ENCODE data around the gene FGF21.

Gene FGF21

GRCh38 chr19:48793271-48793670, 37.9 kb downstream of the FGF21 start (continued):
- TF ChIP-seq ZBTB11 (tag by site-specific recombination; conservative IDR thresholded peaks at IDR 0.05; ENCODE audit: low read depth), result no peak
- TF ChIP-seq ZNF521 (tag by site-specific recombination; IDR thresholded peaks at IDR 0.05), result no peak
- no peak for TF ChIP-seq ZNF830 (tag by site-specific recombination; IDR thresholded peaks at IDR 0.05; ENCODE audit: low read depth)
- no peak for TF ChIP-seq ZSCAN23 (tag by site-specific recombination; IDR thresholded peaks at IDR 0.05)
- no peak for TF ChIP-seq ZBTB1 (tag by site-specific recombination; IDR thresholded peaks at IDR 0.05)
- TF ChIP-seq ZNF585B (tag by site-specific recombination; IDR thresholded peaks at IDR 0.05), result no peak
- no peak for TF ChIP-seq ZNF302 (tag by site-specific recombination; IDR thresholded peaks at IDR 0.05; ENCODE audit: low read depth)
- no peak for TF ChIP-seq ZNF560 (tag by site-specific recombination; IDR thresholded peaks at IDR 0.05; ENCODE audit: borderline replicate concordance)

GRCh38 chr19:48794291-48794690, 39.0 kb downstream of the FGF21 start:
- no peak overlapping the region for H3K27ac ChIP-seq (ENCODE audit: extremely low read depth, low read depth, low read length)
- POLR2A ChIA-PET, result interaction anchor here (0.5 to 2.7 kb wide), 3 partner anchors 16 to 161 kb away, joined by 3 to 28 read pairs (median 3); partner anchors contain the start of gene BCAT2
- H3K4me1 ChIP-seq (ENCODE audit: control insufficient read depth, insufficient read depth, low read length), result no peaks in the 10 kb centered on the region
- H3K36me3 ChIP-seq (ENCODE audit: control insufficient read depth in 2 of 2, insufficient read depth in 1 of 2, low read length in 2 of 2), result peaks cover 0 to 6% of the 10 kb centered on the region in 2 experiments; a peak in 2 of 3 replicates
- H3K4me3 ChIP-seq (ENCODE audit: low read depth, low read length), result no peak overlapping the region
- peak; percentile 92 for TF ChIP-seq ZNF121 (tag by site-specific recombination; IDR thresholded peaks at IDR 0.05)
- TF ChIP-seq ZNF280D (tag by site-specific recombination; IDR thresholded peaks at IDR 0.05), result no peak
- CTCF ChIA-PET, result interaction anchor here (0.6 to 3.7 kb wide), 12 partner anchors 8 to 687 kb away, joined by 3 to 101 read pairs (median 6); partner anchors contain the start of gene HSD17B14
- no peaks in the 10 kb centered on the region for H3K9me3 ChIP-seq (ENCODE audit: control insufficient read depth, insufficient read depth, low read depth, low read length)

DNA sequence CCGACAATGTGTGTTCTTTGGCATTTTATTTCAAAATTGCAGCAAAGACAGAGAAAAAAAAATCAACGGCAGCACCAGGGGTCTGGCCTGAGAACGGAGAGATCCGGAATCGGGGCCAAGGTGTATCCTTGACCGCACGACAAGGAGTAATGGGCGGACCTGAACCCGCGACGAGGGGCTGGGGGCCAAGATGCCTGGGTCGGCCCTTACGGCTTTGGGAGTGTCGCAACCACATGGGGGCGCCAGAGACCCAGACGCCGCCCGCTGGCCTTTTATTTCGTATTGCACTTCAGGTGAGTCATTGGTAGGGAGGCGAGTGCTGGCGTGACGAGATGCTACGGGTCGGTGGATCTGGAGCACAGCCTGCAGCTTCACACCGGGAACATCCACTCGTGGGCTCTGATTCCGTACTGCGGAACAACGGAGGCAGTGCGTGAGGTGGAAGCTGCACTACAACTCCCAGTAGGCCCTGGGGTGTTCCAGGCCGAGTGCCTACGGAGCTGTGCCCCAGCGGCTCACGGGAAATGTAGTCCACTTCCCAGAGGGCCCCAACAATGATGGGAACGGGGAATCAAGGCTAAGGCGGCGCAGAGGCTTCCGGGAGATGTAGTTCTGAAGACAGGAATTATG, 39.8 kb downstream of the FGF21 start:
- CTCF ChIA-PET, result interaction anchor here (0.6 to 3.7 kb wide), 47 partner anchors 8 to 1567 kb away, joined by 3 to 101 read pairs (median 4); partner anchors contain the start of genes BCAT2, CA11, FGF21 and FUT1
- no peaks in the 10 kb centered on the region for H3K4me1 ChIP-seq (ENCODE audit: control insufficient read depth, insufficient read depth, low read length)
- H3K36me3 ChIP-seq (ENCODE audit: control insufficient read depth in 2 of 2, insufficient read depth in 1 of 2, low read length in 2 of 2), result peaks cover 0 to 8% of the 10 kb centered on the region in 2 experiments; a peak in 2 of 3 replicates
- POLR2A ChIA-PET, result interaction anchor here (0.6 to 2.7 kb wide), 11 partner anchors 12 to 354 kb away, joined by 3 to 28 read pairs (median 5); partner anchors contain the start of genes BCAT2, CA11, GYS1 and HSD17B14
- peak overlapping the region; percentile 54 for H3K4me3 ChIP-seq (ENCODE audit: low read depth, low read length)
- no peak overlapping the region; the same call in 1 of the 2 replicates for H3K27ac ChIP-seq (ENCODE audit: extremely low read depth, low read depth, low read length)
- H3K9me3 ChIP-seq (ENCODE audit: control insufficient read depth, insufficient read depth, low read depth, low read length), result no peaks in the 10 kb centered on the region
- TF ChIP-seq BCL6B (tag by site-specific recombination; IDR thresholded peaks at IDR 0.05) (no peak), BCL11B (tag by site-specific recombination; IDR thresholded peaks at IDR 0.05; ENCODE audit: low read depth) (no peak; the same call in 1 of the 2 replicates), ZNF549 (tag by site-specific recombination; IDR thresholded peaks at IDR 0.05) (no peak), ZNF433 (tag by site-specific recombination; IDR thresholded peaks at IDR 0.05; ENCODE audit: low read depth) (no peak), ZNF23 (tag by site-specific recombination; IDR thresholded peaks at IDR 0.05; ENCODE audit: borderline replicate concordance) (no peak), ZNF335 (tag by site-specific recombination; conservative IDR thresholded peaks at IDR 0.05) (peak; percentile 100), EGR2 (tag by site-specific recombination; IDR thresholded peaks at IDR 0.05; ENCODE audit: low read depth) (no peak)
- TF ChIP-seq, protein P1, sequence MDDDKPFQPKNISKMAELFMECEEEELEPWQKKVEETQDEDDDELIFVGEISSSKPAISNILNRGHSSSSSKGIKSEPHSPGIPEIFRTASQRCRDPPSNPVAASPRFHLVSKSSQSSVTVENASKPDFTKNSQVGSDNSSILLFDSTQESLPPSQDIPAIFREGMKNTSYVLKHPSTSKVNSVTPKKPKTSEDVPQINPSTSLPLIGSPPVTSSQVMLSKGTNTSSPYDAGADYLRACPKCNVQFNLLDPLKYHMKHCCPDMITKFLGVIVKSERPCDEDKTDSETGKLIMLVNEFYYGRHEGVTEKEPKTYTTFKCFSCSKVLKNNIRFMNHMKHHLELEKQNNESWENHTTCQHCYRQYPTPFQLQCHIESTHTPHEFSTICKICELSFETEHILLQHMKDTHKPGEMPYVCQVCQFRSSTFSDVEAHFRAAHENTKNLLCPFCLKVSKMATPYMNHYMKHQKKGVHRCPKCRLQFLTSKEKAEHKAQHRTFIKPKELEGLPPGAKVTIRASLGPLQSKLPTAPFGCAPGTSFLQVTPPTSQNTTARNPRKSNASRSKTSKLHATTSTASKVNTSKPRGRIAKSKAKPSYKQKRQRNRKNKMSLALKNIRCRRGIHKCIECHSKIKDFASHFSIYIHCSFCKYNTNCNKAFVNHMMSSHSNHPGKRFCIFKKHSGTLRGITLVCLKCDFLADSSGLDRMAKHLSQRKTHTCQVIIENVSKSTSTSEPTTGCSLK (tag by site-specific recombination; IDR thresholded peaks at IDR 0.05), result no peak
- TF ChIP-seq, protein P2, sequence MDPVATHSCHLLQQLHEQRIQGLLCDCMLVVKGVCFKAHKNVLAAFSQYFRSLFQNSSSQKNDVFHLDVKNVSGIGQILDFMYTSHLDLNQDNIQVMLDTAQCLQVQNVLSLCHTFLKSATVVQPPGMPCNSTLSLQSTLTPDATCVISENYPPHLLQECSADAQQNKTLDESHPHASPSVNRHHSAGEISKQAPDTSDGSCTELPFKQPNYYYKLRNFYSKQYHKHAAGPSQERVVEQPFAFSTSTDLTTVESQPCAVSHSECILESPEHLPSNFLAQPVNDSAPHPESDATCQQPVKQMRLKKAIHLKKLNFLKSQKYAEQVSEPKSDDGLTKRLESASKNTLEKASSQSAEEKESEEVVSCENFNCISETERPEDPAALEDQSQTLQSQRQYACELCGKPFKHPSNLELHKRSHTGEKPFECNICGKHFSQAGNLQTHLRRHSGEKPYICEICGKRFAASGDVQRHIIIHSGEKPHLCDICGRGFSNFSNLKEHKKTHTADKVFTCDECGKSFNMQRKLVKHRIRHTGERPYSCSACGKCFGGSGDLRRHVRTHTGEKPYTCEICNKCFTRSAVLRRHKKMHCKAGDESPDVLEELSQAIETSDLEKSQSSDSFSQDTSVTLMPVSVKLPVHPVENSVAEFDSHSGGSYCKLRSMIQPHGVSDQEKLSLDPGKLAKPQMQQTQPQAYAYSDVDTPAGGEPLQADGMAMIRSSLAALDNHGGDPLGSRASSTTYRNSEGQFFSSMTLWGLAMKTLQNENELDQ (tag by site-specific recombination; IDR thresholded peaks at IDR 0.05; ENCODE audit: low read depth), result no peak
